Stimulated activated CD4-positive, alpha-beta T cell treated with anti-CD3 and anti-CD28 coated beads, Interleukin-12 subunit alpha, Interleukin-12 subunit beta, amount 100 ng/mL, for 24 hours (primary cell): Measurements from ENCODE around the gene CDK14.

Experiments
- DNase-seq, 2 experiments: peaks; one replicate each; pipeline ENCODE4 v3.0.0-alpha.2; 2020; ENCODE audit warnings: low read depth in 2 of 2

The CDK14 gene

GRCh38 chr7:91201442-91202113 lies 605.5 kb downstream of the CDK14 start:
- DNase-seq: no peak

- no peak for DNase-seq
These were observed 610.3 kb downstream of the CDK14 start for GRCh38 chr7:91206361-91206960.

- no peak for DNase-seq
These were observed 616.5 kb downstream of the CDK14 start for GRCh38 chr7:91212582-91212981.

- DNase-seq: no peak
These were observed 630.3 kb downstream of the CDK14 start for GRCh38 chr7:91226411-91226810.

GRCh38 chr7:91228327-91228726 lies 632.2 kb downstream of the CDK14 start:
- DNase-seq: no peak

GRCh38 chr7:91228927-91229558 lies 632.9 kb downstream of the CDK14 start:
- DNase-seq: no peak

GRCh38 chr7:91230100-91230499 lies 634.0 kb downstream of the CDK14 start:
- no peak for DNase-seq

GRCh38 chr7:91230503-91230902 lies 634.4 kb downstream of the CDK14 start:
- no peak for DNase-seq

- no peak for DNase-seq
These were observed 637.1 kb downstream of the CDK14 start for GRCh38 chr7:91233212-91233611.

GRCh38 chr7:91235211-91235832 lies 639.2 kb downstream of the CDK14 start:
- no peak for DNase-seq

- no peak for DNase-seq
These were observed 643.1 kb downstream of the CDK14 start for GRCh38 chr7:91239171-91239604.

- DNase-seq: no peak
These were observed 643.7 kb downstream of the CDK14 start for GRCh38 chr7:91239772-91240171.

GRCh38 chr7:91240376-91240941 lies 644.3 kb downstream of the CDK14 start:
- DNase-seq: no peak

- no peak for DNase-seq
These were observed 646.1 kb downstream of the CDK14 start for GRCh38 chr7:91242097-91242844.

GRCh38 chr7:91243591-91244301 lies 647.6 kb downstream of the CDK14 start:
- DNase-seq: no peak

- no peak for DNase-seq
These were observed 651.4 kb downstream of the CDK14 start for GRCh38 chr7:91247500-91247899.

GRCh38 chr7:91248996-91249395 lies 652.9 kb downstream of the CDK14 start:
- no peak for DNase-seq

GRCh38 chr7:91249506-91250233 lies 653.5 kb downstream of the CDK14 start:
- DNase-seq: no peak

GRCh38 chr7:91250706-91251105 lies 654.6 kb downstream of the CDK14 start:
- no peak for DNase-seq

GRCh38 chr7:91251877-91252276 lies 655.8 kb downstream of the CDK14 start:
- DNase-seq: no peak
